ENCODE results near the gene CRISP1.

GRCh38 chr6:49801525-49801924 is 64.8 kb downstream of the CRISP1 start:
- TF ChIP-seq, protein P1, sequence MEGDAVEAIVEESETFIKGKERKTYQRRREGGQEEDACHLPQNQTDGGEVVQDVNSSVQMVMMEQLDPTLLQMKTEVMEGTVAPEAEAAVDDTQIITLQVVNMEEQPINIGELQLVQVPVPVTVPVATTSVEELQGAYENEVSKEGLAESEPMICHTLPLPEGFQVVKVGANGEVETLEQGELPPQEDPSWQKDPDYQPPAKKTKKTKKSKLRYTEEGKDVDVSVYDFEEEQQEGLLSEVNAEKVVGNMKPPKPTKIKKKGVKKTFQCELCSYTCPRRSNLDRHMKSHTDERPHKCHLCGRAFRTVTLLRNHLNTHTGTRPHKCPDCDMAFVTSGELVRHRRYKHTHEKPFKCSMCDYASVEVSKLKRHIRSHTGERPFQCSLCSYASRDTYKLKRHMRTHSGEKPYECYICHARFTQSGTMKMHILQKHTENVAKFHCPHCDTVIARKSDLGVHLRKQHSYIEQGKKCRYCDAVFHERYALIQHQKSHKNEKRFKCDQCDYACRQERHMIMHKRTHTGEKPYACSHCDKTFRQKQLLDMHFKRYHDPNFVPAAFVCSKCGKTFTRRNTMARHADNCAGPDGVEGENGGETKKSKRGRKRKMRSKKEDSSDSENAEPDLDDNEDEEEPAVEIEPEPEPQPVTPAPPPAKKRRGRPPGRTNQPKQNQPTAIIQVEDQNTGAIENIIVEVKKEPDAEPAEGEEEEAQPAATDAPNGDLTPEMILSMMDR (IDR thresholded peaks at IDR 0.05; ENCODE audit: low read depth, low read length), result no peak
- TF ChIP-seq POLR2A (IDR thresholded peaks at IDR 0.05; ENCODE audit: extremely low read depth, insufficient read length), result no peak
- TF ChIP-seq, protein P2, sequence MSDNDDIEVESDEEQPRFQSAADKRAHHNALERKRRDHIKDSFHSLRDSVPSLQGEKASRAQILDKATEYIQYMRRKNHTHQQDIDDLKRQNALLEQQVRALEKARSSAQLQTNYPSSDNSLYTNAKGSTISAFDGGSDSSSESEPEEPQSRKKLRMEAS (IDR thresholded peaks at IDR 0.05; ENCODE audit: low read depth, low read length), result no peak
